Stimulated activated CD4-positive, alpha-beta T cell treated with anti-CD3 and anti-CD28 coated beads, Interleukin-4, amount 100 ng/mL, for 4 hours (primary cell): ENCODE data around the gene MTHFSD.

Experiments used
- DNase-seq, 2 experiments: peaks; one replicate each; pipeline ENCODE4 v3.0.0-alpha.2; 2020

Gene MTHFSD

DNA sequence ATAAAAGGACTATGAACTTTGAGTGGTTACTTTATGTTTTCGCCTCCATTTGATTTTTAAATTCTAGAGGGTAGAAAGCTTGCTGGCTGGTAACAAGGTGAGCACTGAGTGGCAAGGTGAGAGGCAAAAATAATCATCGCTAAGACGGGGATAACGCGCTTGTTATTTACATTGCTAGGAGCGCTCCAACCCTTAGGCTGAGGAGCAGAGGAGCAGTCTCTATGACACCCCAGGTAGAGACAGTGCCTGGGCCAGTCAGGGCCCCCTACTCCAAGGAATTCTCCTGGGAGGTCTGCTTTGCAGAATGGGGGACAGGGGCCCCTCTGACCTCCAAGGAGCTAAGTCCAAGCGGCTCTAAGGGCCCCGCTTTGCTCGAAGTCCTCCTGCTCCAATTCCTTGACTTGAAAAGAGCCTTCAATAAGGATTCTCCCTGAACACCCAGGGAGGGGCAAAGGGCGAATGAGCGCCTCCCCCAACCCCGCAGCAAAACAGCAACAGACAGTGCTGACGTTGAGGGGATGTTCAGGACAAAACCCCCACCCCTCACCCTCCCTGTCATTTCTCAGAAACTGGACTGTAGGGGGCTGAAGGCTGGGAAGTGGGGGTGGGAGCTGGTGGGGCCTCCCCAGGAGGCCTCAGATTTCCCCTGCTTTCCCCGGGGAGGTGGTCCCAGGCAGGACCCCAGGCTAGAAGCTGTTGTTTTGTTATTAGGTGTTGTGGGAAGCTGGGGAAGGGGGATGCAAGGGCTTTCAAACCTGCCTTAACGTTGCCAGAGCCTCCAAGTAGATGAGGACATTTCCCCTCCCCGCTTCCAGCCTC, 54.9 kb downstream of the MTHFSD start:
- no peak for DNase-seq

DNA sequence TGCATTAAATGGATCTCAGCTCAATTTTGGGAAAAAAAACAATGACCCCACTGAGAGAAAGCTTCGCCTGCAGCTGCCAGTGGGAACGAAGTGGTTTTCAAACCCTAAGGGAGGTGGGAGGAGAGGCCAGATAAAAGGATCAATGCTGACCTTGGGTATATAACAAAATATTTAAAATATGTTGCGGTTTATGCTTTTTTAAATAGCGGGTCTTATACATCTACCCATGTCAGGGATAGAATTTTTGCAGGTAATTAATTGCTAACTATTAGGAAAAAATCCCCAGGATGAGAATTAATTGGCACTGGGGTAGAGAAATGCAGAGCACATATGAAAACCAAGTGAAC, 55.6 kb downstream of the MTHFSD start:
- DNase-seq = no peak

DNA sequence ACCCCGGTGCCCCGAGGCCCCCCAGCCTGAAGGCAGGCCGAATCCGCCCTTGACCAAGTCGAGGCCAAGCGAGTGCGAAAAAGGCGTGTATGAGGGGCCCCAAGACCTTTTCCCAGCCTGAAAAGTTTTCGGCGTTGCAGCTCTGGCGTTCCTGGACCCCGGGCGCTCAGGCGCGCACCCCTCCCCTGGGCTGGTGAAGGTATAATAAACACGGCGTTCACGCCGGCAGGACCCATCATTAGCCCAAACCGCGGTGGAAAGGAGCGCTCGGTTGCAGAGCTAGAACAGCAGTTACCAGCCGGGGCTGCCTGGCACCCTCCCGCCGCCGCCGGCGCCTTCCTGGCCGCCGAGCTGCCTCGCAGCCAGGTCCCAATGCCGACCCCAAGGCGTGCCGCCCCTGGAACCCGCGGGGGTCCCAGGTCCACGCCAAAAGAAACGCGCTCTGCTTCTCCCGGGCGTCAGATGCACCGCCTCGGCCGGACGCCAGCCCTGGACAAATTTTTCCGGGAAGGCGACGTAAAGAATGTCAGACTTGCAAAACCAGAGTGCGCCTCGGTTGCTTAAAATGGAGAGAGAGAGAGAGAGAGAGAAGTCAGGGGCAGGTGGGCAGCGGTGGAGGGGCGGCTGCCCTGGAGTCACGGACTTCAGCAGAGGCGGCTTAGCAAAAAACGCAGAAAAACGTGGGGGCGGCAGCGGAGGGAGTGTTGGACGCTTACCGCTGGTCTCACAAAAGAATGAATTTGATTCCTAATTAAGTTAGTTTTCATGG, 56.2 kb downstream of the MTHFSD start:
- DNase-seq = no peak

DNA sequence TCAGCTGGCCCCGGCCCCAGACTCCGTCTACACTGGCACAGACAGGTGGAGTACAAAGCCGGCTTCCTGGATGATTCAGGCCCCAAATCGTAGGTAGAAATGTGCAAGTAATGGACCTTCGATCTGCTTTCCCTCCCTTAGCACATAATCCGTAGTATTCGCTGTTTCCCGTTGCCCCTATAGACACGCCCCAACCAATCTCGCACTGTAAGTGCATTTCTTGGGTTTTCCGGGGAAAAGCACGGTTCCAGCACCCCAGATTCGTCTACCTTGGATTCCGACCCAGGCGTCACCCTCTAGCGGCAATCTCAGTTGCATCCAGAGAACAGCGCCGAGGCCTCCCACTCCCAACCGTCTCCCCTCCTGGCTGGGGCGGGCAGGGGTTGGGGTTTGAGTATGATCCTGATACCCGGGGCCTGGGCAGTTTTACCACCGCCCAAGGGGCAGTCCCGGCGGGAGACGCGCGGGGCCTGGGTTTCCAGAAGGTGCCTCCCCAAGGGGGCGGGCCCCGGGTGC, 56.8 kb downstream of the MTHFSD start:
- DNase-seq = no peak

DNA sequence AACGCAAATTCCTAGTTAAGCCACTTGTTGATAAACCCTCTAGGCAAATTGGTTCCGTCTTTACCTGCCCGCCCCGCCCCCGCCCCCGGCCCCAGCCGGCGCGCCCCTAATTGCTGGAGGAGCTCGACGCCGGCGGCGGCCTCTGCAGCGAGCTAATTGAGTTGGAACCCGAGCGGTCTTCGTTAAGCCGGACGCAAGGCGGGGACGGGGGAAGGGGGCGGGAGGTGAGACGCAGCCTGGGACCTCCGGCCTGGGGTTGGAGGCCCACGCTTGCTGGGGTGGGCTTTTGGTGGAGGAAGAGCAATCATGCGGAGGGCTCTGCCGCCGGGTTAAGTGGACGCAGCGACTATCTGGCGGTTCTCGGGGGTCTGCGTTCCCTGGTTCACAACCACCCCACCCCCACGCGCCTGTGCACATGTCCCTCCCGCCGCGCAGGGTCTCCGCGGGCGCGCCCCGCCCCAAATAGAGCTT, 57.4 kb downstream of the MTHFSD start:
- no peak for DNase-seq

DNA sequence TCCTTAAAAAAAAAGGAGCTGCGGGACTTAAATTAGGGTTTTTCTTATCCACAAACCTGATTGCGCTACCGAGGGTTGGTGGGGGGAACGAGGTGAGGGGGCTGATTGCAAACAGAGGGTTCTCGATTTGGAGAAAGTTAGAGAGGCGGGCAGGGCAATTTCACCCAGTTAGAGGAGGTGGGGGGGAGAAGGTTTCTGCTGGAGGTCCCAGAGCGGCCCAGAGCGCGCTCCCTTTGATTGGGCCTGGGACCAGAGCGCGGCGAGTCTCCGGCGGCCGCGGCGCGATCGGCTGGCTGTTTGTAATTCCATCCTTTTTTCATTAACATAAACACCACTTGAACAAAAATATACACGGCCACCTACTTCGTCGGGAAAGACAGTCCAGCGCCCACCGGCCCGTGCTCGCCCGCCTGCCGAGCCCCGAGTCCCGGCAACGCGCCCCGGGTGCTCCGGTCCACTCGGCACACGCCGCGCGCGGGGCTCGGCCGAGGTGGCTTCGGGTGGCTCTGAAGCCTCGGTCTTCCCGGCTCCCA, 58.0 kb downstream of the MTHFSD start:
- no peak for DNase-seq

DNA sequence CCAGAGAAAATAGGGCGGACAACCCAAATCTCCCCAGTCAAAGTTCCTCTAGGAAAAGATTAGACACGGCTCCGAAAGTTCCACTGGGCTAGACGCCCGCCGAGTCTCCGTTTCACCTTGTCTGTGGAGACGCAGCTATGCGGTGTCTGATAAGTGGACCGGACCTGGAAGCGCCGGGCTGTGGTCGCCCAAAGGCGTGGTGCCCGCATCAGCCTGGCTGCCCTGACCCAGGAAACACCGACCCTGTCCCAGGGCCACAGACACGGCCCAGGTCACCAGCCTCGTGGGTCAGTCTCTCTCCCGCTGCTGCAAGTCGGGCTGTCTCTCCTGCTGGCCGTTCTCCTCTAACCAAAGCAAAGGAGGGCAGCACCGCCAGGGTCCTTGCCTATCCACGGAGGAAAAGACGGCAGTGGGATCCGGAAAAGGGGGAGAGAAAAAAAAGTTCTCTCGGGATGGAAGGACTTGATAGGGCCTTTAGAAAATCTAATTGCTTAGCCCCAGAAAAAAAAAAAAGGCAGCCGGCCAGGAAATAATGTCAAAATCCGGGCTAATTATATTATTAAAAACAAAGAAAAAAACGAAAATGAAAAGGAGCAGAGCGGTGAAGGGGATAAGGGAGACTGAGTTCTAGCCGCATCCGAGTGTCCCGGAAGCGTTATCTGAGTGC, 58.6 kb downstream of the MTHFSD start:
- DNase-seq = no peak

DNA sequence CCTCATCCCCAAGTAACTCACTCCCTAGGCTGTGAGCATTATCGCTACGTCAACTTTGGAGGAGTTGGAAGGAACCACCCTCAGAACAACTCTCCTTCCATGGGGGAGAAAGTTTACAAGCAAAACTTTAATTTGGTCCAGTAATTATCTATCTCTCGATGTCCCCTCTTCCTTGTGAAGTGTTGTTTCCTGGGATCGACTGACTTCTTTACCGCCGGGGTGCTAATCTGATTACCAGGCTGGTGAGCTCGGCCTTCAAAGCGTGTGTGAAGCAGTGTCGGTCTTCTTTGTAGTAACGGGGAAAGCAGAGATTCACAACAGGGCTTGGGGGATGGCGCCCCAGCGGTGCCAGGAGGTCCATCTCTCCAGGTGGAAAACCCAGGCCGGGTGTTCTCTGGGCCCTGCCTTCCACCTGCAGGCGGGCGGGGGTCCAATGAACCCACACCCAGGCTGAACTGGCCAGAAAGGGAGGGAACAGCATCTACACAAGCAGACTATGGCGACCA, 59.2 kb downstream of the MTHFSD start:
- DNase-seq = no peak

DNA sequence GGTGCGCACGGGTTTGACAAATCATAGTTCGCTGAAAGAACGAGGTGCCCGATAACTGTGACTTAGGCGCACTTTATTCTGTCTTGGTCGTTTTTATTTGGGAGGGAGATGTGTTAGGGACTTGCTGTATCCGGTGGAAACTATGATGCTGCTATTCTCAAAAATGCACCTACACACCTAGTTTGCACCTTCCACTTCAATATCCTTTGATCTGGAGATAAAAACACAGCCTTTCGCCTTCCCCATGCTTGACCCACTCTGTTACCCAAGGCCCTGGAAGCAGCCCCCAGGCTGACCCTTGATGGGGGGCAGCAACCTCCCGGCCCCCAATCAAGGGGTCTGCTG, 59.7 kb downstream of the MTHFSD start:
- DNase-seq = no peak

DNA sequence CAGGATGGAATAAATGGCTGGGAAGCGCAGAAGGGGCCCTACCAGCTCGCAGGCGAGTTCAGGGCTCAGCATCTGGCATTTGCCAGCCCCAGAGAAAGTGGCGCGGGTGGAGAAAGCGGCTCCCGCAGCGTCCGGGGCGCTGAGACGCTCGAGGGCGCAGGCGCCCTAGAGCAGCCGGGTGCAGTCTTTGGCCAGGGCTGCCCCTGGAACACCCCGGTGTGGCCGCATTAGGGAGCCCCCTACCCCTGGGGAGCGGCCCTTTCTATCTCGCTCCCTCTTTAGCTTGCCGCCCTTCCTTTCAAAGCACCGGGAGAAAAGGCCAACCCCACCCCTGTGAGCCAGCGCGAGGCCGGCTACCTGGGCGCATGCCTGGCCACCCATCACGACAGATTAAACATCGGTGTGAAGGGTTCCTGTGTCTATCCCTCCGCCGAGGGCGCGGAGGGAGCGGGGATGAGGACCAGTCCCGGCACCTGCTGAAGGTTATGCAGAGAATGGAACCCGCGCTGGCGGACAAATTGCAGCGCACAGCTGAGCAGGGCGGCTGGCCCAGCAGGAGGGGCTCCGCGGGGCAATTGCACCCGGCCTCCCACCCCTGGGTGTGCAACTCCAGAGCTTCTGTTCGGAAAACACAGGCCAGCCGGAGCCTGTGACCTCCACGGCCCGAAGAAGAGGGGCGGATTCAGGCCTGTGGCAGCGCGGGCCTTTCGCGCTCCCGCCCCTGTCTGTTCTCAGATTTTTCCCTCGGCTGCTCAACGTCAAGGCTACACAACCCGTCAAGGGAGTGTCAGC, 60.3 kb downstream of the MTHFSD start:
- DNase-seq = no peak

DNA sequence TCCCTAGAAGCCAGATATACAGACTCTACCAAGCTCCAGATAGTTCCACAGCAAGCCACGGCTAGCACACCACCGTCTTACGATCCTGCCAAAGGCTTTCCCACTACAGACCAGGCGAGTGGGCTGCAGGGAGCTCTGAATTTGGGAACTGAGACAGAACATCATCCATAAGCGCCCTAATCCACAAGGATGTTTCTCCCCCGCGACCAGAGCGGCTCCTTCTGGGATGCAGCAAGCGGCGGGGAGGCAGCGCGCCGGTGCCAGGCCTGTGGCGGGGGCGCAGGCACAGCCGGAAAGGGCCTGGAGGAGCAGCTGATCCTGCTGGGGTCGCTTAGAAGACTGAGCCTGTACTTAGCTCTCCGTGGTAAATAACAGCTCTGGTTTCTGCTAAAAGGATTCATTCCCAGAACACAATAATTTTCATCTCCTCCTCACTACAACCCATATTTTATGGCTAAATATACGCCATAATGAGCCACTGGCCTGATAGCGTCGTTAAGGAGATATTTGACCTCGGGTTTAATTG, 60.9 kb downstream of the MTHFSD start:
- DNase-seq = no peak

DNA sequence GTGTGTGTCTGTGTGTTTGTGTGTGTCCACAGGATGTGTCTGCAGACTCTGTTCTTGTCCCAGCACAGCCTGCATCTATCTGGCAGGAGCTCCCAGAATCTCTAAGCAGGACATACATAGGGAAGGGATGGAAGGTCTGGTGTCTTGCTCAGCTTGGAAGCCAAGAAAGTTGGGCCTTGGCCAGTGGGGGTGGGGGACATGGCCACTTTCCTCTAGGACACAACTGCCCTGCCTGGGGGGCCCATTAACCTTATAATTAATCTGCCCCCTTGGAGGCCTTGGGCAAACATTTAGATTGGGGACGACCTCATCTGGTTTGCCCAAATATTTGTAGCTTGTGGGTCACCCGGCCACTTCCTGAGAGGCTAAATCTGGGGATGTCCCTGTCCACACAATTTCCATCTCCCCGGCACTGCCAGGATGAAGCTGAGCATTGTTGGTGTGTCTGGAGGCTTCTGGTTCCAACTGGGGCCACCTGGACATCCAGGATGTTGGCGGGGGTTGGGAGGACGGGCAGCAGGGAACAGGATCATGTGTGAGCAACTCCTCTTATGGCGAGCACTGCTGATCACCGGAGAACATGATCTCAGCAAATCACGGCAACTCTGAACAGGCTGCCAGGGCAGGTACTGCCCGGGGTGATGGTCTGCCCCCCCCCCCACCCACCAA, 61.9 kb downstream of the MTHFSD start:
- DNase-seq = no peak

DNA sequence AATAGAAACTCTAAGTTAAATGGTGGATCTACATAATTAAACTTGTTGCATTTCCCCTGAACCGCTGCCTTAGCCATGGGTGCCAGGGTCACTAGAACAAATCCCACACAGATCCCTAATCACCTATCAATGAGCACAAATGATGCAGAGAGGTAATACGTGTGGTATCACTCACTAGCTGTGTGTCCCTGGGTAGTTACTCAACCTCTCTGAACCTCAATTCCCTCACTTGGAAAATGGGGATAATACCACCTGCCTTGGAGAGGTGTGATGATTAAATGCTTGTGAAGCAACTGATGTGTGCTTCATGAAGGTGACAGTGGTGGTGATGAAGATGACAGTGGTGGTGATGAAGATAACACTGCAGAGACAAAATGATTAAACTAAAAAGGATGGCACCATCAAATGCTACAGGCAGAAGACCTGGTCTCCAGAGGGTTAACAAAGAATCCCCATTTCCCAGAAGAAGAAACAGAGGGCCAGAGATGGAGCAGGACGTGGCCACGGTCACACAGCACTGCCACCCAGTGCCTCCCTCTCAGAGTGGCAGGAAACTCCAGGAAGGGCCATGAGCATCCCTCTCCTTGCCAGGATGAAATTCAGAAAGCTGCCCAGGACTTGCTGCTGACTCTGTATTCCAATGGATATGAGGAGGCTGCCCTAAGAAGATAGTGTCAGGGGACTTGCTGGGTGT, 62.6 kb downstream of the MTHFSD start:
- no peak for DNase-seq

DNA sequence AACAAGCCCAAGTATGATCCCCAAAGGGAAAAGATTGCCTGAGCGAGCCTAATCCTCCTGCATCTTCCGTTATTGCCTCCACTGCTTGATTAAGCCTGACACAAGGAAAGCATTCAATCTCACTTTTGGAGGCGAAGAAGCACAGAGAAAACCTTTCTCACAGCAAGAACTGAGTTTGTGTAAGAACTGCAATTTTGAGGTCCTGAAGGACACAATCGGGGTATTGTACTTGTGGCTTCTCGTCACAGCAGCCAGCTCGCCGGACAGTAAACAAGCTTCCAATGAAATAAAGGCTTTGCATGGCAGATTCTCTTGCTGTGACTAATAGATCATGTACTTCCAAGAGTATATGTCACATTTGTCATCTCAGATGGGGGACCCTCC, 63.4 kb downstream of the MTHFSD start:
- no peak for DNase-seq

DNA sequence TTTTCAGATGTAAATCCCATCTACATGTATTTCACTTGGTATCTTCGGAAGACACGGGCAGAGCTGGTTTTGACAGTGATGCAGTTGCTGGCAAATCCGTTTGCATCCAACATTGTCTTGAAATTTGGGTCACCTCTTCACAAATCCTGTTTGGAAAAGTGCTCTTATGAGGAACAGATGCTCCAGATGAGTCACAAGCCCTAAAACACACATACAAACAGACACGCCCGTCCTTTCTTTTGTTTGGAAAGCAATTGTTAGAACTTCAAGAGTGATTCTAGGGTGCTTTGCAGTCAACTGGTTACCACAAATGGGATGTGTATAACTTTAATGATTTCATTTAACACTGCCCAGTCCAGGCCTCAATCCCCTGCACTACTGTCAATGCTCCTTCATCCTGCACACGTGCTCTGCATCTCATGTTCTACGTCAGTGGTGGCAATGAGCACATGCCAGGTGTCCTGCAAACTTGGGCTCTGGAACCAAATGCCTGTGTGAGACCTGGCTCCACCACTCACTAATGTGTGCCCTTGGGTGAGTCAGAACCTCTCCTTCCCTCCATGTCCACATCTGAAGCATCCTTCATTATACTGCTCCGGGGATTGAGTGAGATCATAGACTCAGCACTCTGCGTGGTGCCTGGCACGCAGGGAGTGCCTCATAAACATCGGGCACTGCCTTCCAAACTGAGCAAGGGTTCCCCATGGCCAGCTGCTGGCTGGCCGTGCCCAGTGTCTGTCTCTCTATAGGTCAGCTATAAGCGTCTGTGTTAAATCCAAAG, 64.0 kb downstream of the MTHFSD start:
- DNase-seq = no peak

DNA sequence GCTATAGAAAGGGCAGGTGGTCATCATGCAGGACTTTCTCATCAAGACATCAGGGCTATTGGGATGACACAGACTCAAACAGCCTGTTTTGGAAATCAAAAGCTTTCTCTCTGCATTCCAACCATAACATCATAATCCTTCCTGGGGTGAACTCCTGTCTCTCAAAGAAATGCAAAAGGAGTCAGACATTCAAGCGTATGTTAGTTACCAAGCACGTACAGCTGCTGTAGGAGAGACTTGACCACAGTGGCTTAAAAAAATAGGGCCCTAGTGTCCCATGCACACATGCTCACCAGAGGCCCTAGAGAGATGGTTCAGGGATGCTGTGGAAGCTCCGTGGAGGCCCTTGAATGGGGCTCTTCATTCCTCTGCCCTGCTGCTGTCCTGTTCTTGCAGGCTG, 69.3 kb downstream of the MTHFSD start:
- DNase-seq = no peak

DNA sequence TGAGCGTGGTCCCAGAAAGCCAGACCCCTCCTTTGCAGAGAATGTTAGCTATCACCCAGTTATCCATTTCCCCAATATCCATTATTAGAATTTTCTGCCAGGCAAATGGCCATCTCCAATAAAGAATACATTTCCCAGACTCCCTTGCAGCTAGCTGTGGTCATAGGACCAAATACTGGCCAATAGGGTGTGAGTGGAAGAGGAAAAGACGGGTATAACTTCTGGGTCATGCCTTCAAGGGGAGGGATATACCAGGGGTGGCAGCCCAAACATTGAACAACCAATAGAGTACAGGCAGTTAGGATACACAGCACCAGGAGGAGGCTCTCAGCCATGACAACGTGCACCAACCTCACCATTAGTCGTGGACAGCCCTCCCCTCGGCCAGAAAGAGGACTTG, 70.8 kb downstream of the MTHFSD start:
- no peak for DNase-seq

DNA sequence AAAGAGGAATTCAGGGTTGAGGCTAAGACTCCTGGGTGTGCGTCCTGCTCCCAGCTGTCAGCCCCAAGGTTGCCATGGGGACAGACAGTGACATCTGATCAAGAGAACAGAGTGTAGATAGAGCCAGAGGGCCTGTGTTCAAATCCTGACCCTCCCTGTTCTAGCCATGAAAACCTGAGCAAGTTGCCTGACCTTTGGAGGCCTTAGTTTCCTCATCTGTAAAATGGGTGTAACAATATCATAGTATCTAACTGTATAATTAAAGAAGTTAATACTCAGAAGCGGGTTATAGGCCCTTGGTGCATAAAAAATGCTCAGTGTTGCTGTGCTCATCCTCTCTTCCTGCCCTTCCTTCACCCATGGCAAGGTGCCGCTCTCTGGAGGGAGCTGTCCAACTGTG, 73.4 kb downstream of the MTHFSD start:
- no peak for DNase-seq

DNA sequence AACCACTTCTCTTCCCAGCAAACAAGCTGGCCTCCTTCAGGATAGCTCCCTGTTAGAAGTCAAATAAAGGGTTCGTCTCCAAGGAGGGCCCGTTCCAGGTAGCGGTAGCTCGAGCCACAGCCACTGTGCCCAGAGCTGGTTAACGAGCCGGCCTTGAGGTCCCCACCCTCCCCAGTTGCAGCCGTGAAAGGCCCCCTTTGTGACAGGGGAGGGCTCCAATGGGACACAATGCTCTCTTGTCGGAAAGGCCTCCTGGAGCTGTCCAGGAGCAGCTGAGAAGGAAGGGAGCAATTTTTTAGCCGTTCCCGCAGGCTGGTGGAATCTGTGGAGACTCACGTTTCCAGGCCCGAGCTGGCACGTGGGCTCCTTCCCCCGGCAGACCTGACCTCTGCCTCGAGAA, 74.6 kb downstream of the MTHFSD start:
- no peak for DNase-seq
